OCI-M2 (cell line): ENCODE results near the gene POU2F1.
"Not testable (repeated sequence)": the region's sequence is repeated elsewhere in the genome, so short reads cannot be mapped to it uniquely, and the experiment has no call there.

Source experiments
- DNase-seq: peaks from one replicate; lab custom pipeline; 2025; ENCODE audit not compliant: unreplicated experiment; lab: John Stamatoyannopoulos, UW

The POU2F1 gene

DNA sequence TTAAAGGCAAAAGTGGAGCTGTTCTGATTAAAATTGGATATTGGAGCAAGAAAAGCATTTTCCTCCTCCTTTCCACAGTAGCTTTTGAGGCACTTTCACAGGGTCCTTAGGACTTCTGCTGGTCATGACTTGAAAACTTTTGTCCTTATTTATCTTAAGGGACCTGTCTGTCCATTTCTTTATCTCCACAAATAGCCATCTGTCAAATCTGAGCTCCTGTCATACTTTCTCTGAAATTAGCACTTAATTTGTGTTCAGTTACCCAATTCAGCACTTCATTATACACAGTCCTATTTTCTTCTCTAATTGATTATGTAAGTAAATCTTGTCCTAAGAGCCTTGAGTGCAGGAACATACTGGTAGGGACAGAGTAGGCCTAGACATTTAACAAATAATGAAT lies 9.8 kb downstream of the POU2F1 start:
- no peak for DNase-seq

DNA sequence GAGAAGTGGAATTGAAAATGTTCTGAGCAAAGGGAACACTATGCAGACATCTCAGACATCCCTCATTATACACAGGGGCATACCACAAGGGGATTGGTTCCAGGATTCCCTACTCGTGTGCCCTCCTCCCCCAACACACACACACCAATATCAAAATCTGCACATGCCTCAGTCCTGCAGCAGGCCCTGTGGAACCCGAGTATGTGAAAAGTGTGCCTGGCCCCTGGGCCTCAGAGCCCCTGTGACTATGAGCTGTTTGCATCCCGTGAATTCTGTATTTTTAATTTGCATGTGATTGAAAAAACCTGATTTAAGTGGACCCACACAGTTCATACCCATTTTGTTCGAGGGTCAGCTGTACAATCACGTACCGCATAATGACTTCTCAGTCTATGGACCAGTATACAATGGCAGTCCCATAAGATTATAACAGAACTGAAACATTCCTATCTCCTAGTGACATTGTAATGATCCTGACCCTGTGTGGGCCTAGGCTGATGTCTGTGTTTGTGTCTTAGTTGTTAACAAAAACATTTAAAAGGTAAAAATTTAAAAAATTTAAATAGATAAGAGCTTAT lies 11.3 kb downstream of the POU2F1 start:
- no peak for DNase-seq

DNA sequence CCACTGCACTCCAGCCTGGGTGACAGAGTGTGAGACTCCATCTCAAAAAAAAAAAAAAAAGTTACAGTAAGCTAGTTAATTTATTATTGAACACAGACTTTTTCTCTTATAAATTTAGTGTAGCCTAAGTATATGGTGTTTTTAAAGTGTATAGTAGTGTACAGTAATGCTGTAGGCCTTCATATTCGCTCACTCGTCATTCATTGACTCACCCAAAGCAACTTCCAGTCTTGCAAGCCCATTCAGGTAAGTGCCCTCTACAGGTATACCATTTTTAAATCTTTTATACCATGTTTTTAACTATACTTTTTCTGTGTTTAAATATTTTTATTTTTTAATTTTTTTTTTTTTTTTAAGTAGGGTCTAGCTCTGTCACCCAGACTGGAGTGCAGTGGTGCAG lies 12.1 kb downstream of the POU2F1 start:
- DNase-seq = no peak

DNA sequence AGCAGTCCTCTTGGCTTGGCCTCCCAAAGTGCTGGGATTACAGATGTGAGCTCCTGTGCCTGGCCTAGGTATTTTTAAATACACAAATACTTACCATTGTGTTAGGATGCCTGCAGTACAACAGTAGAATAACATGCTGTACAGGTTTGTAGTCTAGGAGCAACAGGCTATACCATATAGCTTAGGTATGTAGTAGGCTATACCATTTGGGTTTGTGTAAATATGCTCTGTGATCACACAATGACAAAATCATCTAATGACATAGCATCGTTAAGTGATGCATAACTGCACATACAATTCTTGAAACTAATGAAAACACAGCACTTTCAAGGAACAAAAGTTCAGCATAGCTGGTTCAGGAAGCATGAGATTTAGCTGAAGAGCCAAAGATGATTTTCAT lies 12.7 kb downstream of the POU2F1 start:
- no peak for DNase-seq

GRCh38 chr1:167237000-167237399 lies 16.3 kb downstream of the POU2F1 start:
- no peak for DNase-seq

DNA sequence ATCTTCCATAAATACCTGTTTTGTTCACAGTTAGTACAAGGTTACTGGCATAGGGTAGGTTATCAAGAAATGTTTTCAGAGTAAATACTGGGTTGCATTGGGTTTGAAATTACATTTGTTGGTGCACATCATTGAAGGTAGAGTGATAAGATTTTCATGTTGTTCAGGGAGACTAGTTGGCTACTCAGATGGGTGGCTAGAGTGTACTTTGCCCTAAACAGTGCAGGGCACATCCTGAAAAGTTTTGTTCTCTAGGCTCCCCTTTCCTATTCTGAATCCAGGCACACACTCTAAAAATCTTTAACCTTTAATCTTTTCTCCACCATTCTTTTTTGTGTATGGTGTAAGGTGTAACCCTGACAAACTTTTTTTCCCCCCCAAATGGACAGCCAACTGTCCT lies 18.0 kb downstream of the POU2F1 start:
- no peak for DNase-seq

DNA sequence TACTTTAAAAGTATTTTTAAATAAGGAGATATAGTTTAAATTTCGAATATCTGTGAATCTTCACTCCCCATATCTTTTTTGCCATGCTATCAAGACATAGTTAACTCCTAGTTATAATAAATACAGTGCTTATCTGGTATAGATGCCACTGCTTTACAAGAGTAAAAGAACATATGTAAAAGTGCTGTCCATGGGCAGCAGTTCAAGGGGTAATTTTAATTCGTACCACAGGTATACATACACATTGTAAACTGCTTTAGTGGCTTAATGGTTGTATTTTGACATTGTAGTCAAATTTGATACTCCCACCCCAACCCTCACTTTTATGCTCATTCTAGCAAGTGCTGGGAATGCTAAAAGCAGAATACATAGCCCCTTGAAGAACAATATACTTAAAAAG lies 18.6 kb downstream of the POU2F1 start:
- DNase-seq = no peak

- no peak for DNase-seq
These were observed 23.6 kb downstream of the POU2F1 start for GRCh38 chr1:167244244-167244643.

DNA sequence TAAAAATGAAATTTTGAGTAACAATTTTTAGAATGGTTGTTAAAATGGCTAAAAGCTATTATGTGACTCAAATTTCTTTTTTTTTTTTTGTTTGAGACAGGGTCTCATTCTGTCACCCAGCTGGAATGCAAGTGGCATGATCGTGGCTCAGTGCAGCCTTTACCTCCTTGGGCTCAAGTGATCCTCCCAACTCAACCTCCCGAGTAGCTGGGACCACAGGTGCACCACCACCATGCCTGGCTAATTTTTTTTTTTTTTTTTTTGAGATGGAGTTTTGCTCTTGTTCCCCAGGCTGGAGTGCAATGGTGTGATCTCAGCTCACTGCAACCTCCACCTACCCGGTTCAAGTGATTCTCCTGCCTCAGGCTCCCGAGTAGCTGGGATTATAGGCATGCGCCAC lies 24.5 kb downstream of the POU2F1 start:
- not testable (repeated sequence) for DNase-seq

DNA sequence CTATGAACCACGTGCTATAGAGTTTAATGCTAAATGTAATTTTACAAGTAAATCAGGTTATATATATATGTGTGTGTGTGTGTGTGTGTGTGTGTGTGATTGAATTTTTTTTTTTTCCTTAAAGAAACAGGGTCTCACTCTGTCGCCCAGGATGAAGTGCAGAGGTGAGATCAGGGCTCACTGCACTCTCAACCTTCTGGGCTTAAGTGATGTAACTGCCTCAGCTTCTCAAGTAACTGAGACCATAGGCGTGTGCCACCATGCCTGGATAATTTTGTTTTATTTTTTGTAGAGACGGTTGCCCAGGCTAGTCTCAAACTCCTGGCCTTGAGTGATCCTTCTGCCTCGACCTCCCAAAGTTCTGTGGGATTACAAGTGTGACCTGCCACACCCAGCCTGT lies 26.3 kb downstream of the POU2F1 start:
- no peak for DNase-seq

GRCh38 chr1:167247754-167248153 lies 27.1 kb downstream of the POU2F1 start:
- no peak for DNase-seq

DNA sequence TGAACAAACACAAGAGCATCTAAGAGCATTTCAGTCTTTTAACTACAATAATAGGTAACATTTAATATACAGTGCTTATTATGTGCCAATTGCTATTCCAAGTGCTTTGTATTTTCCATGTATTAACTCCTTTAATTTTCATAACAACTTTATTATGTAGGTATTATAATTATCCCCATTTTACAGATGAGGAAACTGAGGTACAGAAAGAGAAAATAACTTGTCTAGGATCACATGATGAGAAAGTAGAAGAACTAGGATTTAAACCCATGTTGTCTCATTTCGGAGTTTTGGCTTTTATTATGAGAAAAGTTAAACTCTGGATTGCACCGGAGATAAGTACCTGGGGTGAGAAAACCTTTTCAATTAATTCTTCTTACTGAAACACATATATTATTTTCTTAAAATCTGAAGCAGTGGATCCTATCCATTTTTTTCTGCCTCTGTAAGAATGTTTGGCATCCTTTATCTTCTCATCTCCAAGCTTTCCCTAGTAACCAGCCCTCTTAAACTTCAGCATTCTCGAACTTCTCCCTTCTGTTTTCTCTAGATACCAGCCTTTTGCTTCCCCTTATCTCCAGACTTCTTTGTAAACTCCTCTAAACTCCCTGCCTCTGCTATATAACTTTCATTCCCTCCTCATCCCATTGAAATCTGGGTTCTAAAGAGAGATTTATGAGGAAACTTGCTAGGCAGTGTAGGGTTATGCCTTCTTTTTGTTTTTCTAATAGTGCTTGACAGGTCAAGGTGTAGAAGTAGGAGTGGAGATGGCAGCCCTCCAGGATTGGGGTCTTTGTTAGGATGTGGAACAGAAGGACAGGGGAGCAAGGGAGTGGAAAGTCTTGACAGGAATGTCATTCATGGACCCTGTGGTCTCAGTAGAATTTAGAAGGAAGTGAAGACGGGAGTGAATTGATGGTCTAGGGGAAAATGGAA lies 28.3 kb downstream of the POU2F1 start:
- no peak for DNase-seq

DNA sequence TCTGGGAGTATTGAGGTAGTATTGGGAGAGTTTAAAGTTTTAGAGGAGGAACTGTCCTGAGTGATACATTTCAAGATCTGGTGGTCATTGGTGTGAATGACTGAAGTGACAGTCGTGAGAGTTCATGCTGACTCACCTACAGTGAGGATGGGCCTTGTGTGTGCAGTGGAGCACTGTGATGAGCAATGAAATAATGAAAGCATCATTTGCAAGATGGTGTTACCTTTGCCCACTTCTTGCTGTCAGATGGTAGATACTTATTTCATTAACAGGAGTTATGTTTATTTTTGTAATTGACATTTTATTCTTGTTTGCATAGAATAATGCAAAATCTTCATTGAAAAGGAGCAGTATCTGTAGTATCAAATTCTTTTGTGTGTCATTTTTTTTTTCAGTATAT lies 29.0 kb downstream of the POU2F1 start:
- no peak for DNase-seq

DNA sequence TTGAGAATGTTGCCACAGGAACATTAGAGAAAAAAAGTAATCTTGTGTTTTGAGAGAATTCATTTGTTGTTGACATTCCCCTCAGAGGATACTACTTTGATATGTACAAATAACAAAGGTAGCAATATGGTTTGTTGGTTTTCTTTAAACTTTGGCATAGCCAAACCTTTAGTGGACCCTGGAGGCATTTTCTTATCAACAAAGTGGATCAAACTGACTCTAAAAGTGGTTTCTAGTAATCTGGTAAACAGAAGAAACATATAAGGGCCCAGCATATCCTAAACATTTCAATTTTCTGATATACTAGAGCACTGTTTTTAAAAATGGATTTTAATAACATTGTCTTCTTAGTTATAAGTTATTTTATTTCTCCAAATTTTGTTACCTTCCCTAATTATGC lies 29.8 kb downstream of the POU2F1 start:
- DNase-seq = no peak

- no peak for DNase-seq
These were observed 30.8 kb downstream of the POU2F1 start for GRCh38 chr1:167251472-167251871.

- DNase-seq = no peak
These were observed 32.3 kb downstream of the POU2F1 start for GRCh38 chr1:167252986-167253385.

DNA sequence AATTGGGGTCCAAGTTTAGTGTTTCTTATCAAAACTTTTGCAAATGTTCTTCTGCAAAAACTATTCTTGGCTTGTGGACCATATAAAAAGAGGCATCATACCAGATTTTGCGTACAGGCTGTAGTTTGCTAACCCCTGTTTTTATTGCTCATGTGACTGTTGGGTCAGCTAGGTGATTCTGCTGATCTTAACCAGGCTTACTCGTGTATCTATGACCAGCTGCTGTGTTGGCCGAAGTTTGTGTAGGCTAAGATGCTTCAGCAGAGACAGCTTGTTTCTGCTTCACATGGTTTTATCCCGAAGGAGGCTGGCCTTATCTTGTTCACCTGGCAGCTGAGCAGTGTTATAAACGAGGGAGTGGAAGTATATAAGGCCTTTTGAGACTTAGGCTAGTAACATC lies 38.2 kb downstream of the POU2F1 start:
- no peak for DNase-seq

DNA sequence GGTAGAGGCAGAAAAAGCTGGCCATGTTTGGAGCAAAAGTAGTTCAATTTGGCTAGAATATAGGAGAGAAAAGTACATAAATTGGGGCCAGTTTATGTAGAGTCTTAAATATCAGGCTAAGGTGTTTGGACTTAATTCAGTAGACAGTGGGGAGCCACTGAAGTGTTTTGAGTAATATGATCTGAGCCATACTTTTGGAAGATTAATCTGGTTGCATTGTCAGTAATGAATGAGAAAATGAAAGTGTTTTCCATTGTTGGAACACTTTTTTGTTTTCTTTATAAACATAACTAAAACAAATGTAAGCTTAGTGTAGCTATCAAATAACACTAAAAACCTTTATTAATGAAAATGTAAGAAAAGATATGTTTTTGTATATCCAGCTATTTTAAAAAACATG lies 42.1 kb downstream of the POU2F1 start:
- DNase-seq = no peak

DNA sequence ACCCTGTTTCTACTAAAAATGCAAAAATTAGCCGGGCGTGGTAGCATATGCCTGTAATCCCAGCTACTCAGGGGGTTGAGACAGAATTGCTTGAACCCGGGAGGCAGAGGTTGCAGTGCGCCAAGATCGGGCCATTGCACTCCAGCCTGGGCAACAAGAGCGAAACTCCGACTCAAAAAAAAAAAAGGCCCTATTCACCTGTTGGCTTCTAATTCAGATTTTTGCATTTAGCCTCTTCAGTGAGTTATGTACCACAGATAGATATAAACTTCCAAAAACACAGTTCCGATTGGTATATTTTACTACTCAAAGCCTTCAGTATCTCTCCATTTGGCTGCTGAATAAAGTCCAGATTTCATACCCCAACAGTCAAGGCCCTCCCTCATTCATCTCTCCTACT lies 42.7 kb downstream of the POU2F1 start:
- no peak for DNase-seq

DNA sequence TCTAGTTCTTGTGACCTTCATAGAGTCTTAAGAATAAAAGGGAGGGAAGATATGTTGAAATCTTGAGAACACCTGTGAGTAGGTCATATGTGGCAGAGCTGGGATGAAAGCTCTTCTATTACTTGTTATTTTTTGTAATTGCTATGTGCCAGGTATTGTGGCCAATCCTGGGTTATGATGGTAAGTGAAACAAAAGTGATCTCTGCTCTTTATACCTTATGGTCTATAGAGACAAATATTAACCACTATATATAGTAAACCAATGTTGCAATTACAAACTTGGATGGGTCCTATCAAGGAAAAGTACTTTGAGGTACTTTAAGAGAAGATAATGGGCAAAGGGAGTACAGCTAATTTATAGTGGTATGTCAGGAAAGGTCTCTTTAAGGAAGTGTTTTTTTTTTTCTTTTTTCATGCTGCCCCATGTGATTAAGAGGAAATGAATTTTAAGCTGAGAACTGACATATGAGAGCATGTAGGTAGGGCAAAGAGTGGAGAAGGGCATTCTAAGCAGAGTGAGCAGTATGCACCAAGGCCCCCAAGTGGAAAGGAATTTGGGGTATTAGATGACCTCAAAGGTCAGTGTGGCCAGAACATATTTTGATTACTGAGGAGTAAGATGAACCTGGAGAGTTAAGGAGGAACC lies 43.3 kb downstream of the POU2F1 start:
- DNase-seq = no peak

DNA sequence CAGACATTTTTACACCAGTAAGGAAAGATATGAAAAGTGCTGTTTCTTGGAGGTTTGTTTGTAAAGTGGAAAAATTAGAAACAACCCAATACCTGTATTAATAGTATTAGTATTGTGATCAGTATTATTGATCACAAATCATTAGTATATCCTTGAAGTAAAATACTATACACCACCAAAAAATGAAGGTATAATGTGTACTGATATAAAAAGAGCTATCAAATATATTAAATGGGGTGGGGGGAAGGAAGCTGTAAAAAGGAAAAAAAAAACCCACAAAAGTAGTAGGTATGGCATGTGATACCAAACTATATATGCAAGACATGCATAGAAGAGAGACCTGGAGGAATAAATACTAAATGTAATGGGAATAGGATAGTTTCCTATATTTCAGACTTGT lies 46.3 kb downstream of the POU2F1 start:
- no peak for DNase-seq

GRCh38 chr1:167268347-167268787 lies 47.7 kb downstream of the POU2F1 start:
- no peak for DNase-seq
